ENCODE measurements around the gene CUL3.

GRCh38 chr2:224525774-224526173 lies 59.4 kb downstream of the CUL3 start:
- TF ChIP-seq CTCF (IDR thresholded peaks at IDR 0.05) (no peak), POLR2A (IDR thresholded peaks at IDR 0.05) (no peak), POLR2AphosphoS5 (IDR thresholded peaks at IDR 0.05) (no peak)

Measured in stomach (tissue), 4 donors.